ENCODE results near the gene LMBR1.
"Not testable (repeated sequence)": the region's sequence is repeated elsewhere in the genome, so short reads cannot be mapped to it uniquely, and the experiment has no call there.

Gene LMBR1

GRCh38 chr7:156889746-156890145, 3.2 kb downstream of the LMBR1 start:
- Mint-ChIP-seq H3K27ac (no peak overlapping the region), H3K9me3 (no peaks in the 10 kb centered on the region), H3K27me3 (no peaks in the 10 kb centered on the region), H3K4me3 (no peak overlapping the region), H3K4me1 (peaks cover 43% of the 10 kb centered on the region), H3K36me3 (peaks cover 21% of the 10 kb centered on the region)
- ATAC-seq, result no peak

- Mint-ChIP-seq H3K27me3 (no peaks in the 10 kb centered on the region), H3K4me3 (no peak overlapping the region), H3K9me3 (no peaks in the 10 kb centered on the region), H3K36me3 (peaks cover 26% of the 10 kb centered on the region), H3K4me1 (peaks cover 48% of the 10 kb centered on the region), H3K27ac (no peak overlapping the region)
- no peak for ATAC-seq
Measured at GRCh38 chr7:156889089-156889488, 3.9 kb downstream of the LMBR1 start.

- no peak overlapping the region for H3K27ac Mint-ChIP-seq
- H3K4me3 Mint-ChIP-seq, result no peak overlapping the region
- peaks cover 64% of the 10 kb centered on the region for H3K4me1 Mint-ChIP-seq
Measured at GRCh38 chr7:156886020-156886795, 6.8 kb downstream of the LMBR1 start.

GRCh38 chr7:156881679-156882078, 11.3 kb downstream of the LMBR1 start:
- Mint-ChIP-seq H3K9me3 (peaks cover 5% of the 10 kb centered on the region), H3K4me3 (no peak overlapping the region), H3K36me3 (peaks cover 71% of the 10 kb centered on the region), H3K4me1 (peaks cover 68% of the 10 kb centered on the region), H3K27ac (peak overlapping the region; percentile 26), H3K27me3 (no peaks in the 10 kb centered on the region)
- no peak for ATAC-seq

More at GRCh38 chr7:156886020-156886795, 6.8 kb downstream of the LMBR1 start:
- no peak for ATAC-seq
- Mint-ChIP-seq H3K9me3 (peaks cover 3% of the 10 kb centered on the region), H3K36me3 (peaks cover 52% of the 10 kb centered on the region), H3K27me3 (no peaks in the 10 kb centered on the region)

GRCh38 chr7:156875766-156876165, 17.2 kb downstream of the LMBR1 start:
- no peak overlapping the region for H3K4me3 Mint-ChIP-seq
- peaks cover 10% of the 10 kb centered on the region for H3K9me3 Mint-ChIP-seq
- ATAC-seq, result no peak
- no peak overlapping the region for H3K27ac Mint-ChIP-seq
- H3K27me3 Mint-ChIP-seq, result no peaks in the 10 kb centered on the region
- peaks cover 81% of the 10 kb centered on the region for H3K36me3 Mint-ChIP-seq
- H3K4me1 Mint-ChIP-seq, result peaks cover 51% of the 10 kb centered on the region

GRCh38 chr7:156868363-156868762, 24.6 kb downstream of the LMBR1 start:
- not testable (repeated sequence) for H3K27me3 Mint-ChIP-seq, H3K27ac Mint-ChIP-seq, ATAC-seq, H3K9me3 Mint-ChIP-seq, H3K4me3 Mint-ChIP-seq
- H3K4me1 Mint-ChIP-seq, result peaks cover 55% of the 10 kb centered on the region
- H3K36me3 Mint-ChIP-seq, result peaks cover 61% of the 10 kb centered on the region

- Mint-ChIP-seq H3K4me1 (peaks cover 42% of the 10 kb centered on the region), H3K4me3 (no peak overlapping the region), H3K36me3 (peaks cover 63% of the 10 kb centered on the region), H3K27me3 (no peaks in the 10 kb centered on the region), H3K9me3 (peaks cover 7% of the 10 kb centered on the region), H3K27ac (no peak overlapping the region)
- no peak for ATAC-seq
Measured at GRCh38 chr7:156865493-156865892, 27.5 kb downstream of the LMBR1 start.

GRCh38 chr7:156862022-156862421, 31.0 kb downstream of the LMBR1 start:
- not testable (repeated sequence) for H3K27ac Mint-ChIP-seq, H3K4me3 Mint-ChIP-seq, ATAC-seq, H3K27me3 Mint-ChIP-seq
- H3K4me1 Mint-ChIP-seq, result peaks cover 22% of the 10 kb centered on the region
- peaks cover 14% of the 10 kb centered on the region for H3K9me3 Mint-ChIP-seq
- H3K36me3 Mint-ChIP-seq, result peaks cover 78% of the 10 kb centered on the region

GRCh38 chr7:156861212-156861611, 31.8 kb downstream of the LMBR1 start:
- Mint-ChIP-seq H3K4me1 (peaks cover 24% of the 10 kb centered on the region), H3K4me3 (no peak overlapping the region), H3K27ac (no peak overlapping the region), H3K27me3 (no peaks in the 10 kb centered on the region), H3K9me3 (peaks cover 17% of the 10 kb centered on the region), H3K36me3 (peaks cover 78% of the 10 kb centered on the region)
- ATAC-seq, result no peak

GRCh38 chr7:156860099-156860498, 32.9 kb downstream of the LMBR1 start:
- not testable (repeated sequence) for ATAC-seq, H3K27me3 Mint-ChIP-seq, H3K27ac Mint-ChIP-seq, H3K4me3 Mint-ChIP-seq
- H3K4me1 Mint-ChIP-seq, result peaks cover 14% of the 10 kb centered on the region
- peaks cover 21% of the 10 kb centered on the region for H3K9me3 Mint-ChIP-seq
- peaks cover 79% of the 10 kb centered on the region for H3K36me3 Mint-ChIP-seq

- Mint-ChIP-seq H3K9me3 (peaks cover 26% of the 10 kb centered on the region), H3K27ac (no peak overlapping the region), H3K4me1 (peaks cover 10% of the 10 kb centered on the region), H3K36me3 (peaks cover 93% of the 10 kb centered on the region), H3K27me3 (no peaks in the 10 kb centered on the region), H3K4me3 (no peak overlapping the region)
- no peak for ATAC-seq
Measured at GRCh38 chr7:156858523-156858922, 34.5 kb downstream of the LMBR1 start.

- Mint-ChIP-seq H3K9me3 (peaks cover 26% of the 10 kb centered on the region), H3K4me3 (no peak overlapping the region), H3K27me3 (no peaks in the 10 kb centered on the region), H3K4me1 (peaks cover 10% of the 10 kb centered on the region), H3K36me3 (peaks cover 85% of the 10 kb centered on the region), H3K27ac (no peak overlapping the region)
- no peak for ATAC-seq
Measured at GRCh38 chr7:156857757-156858156, 35.2 kb downstream of the LMBR1 start.

- no peak for ATAC-seq
- no peaks in the 10 kb centered on the region for H3K27me3 Mint-ChIP-seq
- peaks cover 19% of the 10 kb centered on the region for H3K4me1 Mint-ChIP-seq
- H3K27ac Mint-ChIP-seq, result no peak overlapping the region
- peaks cover 19% of the 10 kb centered on the region for H3K9me3 Mint-ChIP-seq
- H3K36me3 Mint-ChIP-seq, result peaks cover 71% of the 10 kb centered on the region
- H3K4me3 Mint-ChIP-seq, result no peak overlapping the region
Measured at GRCh38 chr7:156854654-156855053, 38.3 kb downstream of the LMBR1 start.

GRCh38 chr7:156848979-156849378, 44.0 kb downstream of the LMBR1 start:
- H3K36me3 Mint-ChIP-seq, result peaks cover 37% of the 10 kb centered on the region
- H3K9me3 Mint-ChIP-seq, result peaks cover 9% of the 10 kb centered on the region
- no peak for ATAC-seq
- no peaks in the 10 kb centered on the region for H3K27me3 Mint-ChIP-seq
- H3K4me1 Mint-ChIP-seq, result peaks cover 35% of the 10 kb centered on the region
- no peak overlapping the region for H3K27ac Mint-ChIP-seq
- H3K4me3 Mint-ChIP-seq, result no peak overlapping the region

GRCh38 chr7:156845379-156846101, 47.4 kb downstream of the LMBR1 start:
- H3K4me1 Mint-ChIP-seq, result peaks cover 26% of the 10 kb centered on the region
- peaks cover 5% of the 10 kb centered on the region for H3K9me3 Mint-ChIP-seq
- H3K27ac Mint-ChIP-seq, result no peak overlapping the region
- no peaks in the 10 kb centered on the region for H3K27me3 Mint-ChIP-seq
- peaks cover 24% of the 10 kb centered on the region for H3K36me3 Mint-ChIP-seq
- ATAC-seq, result no peak
- H3K4me3 Mint-ChIP-seq, result no peak overlapping the region

GRCh38 chr7:156843582-156843981, 49.4 kb downstream of the LMBR1 start:
- not testable (repeated sequence) for ATAC-seq, H3K27ac Mint-ChIP-seq, H3K4me3 Mint-ChIP-seq, H3K27me3 Mint-ChIP-seq, H3K9me3 Mint-ChIP-seq
- Mint-ChIP-seq H3K4me1 (peaks cover 37% of the 10 kb centered on the region), H3K36me3 (peaks cover 28% of the 10 kb centered on the region)

All from stimulated activated memory B cell treated with anti-CD40 and anti-IgM and Interleukin-4, amounts not matched to agents 10 μg/mL and 1 μg/mL and 100 μg/mL, for 72 hours (primary cell).